Peyer's patch (tissue), 4 donors: Measurements from ENCODE around the gene SCN2B.

Experiments
- POLR2A ChIP-seq, 2 donors: fragments of 450-650 bp; IDR thresholded peaks; one replicate each; pipeline ENCODE4 v1.5.1; 2017; ENCODE audit warnings: antibody characterized with exemption in 2 of 2, mild to moderate bottlenecking in 2 of 2, moderate library complexity in 2 of 2
- TF ChIP-seq, protein P1 (sequence below), 6 experiments: fragments of 450-650 bp in 4 of 6; fragments of 200-600 bp in 2 of 6; sonication (generic) in 1 of 6; IDR thresholded peaks; one replicate each; pipeline ENCODE4 v1.5.1; 2017 to 2019; ENCODE audit warnings: antibody characterized with exemption in 6 of 6, mild to moderate bottlenecking in 3 of 6, moderate library complexity in 1 of 6

DNA sequence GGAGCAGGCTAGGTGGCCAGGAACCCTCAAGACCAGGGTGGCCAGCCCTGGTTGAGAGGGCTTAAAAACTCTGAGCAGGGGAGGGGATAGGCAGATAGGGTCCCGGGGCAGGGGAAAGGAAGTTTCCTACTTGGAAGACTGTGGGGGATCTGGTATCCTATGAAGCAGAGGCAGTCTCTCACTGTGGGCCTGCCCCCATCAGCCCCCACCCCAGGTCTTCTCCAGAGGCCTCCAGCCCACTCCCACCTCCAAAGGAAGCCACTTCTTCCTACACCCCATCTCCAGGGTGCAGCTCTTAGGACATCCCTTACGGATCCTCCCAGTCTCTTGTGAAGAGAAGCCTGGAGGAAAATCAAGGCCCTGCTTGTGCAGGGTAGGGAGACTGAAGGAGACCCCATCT is 40.1 kb downstream of the SCN2B start:
- TF ChIP-seq, protein P1, sequence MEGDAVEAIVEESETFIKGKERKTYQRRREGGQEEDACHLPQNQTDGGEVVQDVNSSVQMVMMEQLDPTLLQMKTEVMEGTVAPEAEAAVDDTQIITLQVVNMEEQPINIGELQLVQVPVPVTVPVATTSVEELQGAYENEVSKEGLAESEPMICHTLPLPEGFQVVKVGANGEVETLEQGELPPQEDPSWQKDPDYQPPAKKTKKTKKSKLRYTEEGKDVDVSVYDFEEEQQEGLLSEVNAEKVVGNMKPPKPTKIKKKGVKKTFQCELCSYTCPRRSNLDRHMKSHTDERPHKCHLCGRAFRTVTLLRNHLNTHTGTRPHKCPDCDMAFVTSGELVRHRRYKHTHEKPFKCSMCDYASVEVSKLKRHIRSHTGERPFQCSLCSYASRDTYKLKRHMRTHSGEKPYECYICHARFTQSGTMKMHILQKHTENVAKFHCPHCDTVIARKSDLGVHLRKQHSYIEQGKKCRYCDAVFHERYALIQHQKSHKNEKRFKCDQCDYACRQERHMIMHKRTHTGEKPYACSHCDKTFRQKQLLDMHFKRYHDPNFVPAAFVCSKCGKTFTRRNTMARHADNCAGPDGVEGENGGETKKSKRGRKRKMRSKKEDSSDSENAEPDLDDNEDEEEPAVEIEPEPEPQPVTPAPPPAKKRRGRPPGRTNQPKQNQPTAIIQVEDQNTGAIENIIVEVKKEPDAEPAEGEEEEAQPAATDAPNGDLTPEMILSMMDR (IDR thresholded peaks at IDR 0.05): no peak
- TF ChIP-seq POLR2A (IDR thresholded peaks at IDR 0.05): no peak
